Dedifferentiated amniotic fluid mesenchymal stem cell (primary cell): ENCODE results near the gene PLD1.

Experiments
- DNase-seq: peaks from one replicate; pipeline ENCODE4 v3.0.0-alpha.2; 2016; ENCODE audit errors: extremely low spot score

PLD1 gene

DNA sequence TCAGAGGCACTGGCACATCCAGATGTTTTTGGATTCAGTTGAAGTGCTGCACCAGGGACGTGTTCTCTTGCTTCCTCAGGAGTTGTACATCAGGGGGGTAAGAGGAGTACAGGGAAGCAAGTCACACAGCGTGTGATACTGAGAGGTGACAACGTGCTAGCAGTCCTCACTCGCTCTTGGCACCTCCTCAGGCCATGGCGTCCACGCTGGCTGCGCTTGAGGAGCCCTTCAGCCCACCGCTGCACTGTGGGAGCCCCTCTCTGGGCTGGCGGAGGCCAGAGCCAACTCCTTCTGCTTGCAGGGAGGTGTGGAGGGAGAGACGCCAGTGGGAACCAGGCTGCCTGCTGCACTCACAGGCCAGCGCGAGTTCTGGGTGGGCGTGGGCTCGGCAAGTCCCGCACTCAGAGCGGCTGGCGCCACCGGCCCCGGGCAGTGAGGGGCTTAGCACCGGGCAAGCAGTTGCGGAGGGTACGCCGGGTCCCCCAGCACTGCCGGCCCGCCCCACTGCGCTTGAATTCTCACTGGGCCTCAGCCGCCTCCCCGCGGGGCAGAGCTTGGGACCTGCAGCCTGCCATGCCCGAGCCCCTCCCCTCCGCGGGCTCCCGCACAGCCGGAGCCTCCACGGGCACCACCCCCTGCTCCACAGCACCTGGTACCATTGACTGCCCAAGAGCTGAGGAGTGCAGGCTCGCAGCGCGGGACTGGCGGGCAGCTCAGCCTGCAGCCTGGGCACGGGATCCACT lies 64.5 kb downstream of the PLD1 start:
- DNase-seq: no peak

DNA sequence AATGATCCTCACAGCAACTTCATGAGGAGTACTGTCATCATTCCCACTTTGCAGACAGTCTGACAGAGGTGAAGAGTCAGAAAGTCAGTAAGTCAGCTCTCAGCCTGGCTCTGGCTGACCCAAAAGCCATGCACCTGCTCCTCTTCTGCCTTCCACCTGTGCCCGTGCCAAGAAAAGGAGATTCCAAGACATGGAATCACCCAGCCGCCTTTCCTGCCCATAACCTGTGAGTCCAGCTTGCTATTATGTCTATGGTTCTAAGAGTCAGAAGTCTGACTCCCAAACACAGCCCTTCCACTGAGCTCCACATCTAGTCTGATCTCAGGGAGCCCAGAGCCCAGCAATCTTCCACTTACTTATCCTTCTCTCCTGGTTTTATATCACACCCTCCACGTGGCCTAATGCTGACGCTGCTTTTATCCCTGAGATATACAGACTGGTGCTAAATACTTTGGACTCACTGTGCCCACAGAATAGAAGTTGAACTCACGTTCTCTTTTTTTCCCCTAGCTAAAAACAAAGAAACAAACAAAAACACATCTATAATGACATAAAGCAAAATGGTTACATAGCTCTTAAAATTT lies 66.0 kb downstream of the PLD1 start:
- no peak for DNase-seq

DNA sequence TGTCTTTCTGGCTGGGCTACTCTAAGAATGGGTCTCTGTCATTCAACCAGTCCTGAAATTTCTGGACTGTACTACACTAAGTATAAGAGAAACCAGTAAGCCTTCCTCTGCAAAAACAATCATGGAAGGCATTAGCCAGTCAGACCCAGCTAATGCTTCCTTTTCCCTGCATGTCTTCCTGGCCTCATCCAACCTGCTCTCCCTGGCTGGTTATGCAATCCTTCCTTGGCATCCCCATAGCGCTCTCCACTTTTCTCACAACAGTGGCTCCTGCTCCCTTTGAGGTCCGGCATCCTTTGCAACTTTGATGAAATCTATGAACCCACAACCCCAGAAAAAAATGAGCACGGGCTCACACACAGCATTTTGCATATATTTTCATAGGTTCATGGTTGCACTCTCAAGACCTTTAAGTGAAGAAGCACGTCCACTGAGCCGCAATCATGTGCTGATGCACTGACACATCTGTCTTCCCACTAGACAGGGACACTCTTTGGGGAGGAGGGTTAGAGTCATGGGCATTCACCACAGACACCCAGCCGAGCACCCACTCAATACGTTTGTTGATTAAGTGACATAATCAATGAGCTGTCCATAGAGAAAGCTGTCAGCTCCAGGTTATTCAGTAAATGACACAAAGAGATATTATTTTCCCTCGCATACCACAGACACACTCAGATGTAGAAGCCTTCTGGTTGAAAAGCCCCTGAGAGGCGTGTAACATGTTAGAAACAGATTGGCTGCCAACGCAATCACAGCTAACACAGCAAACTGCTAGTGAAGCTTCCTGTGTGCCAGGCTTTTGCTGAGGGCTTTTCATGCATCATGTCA lies 66.7 kb downstream of the PLD1 start:
- DNase-seq: no peak

DNA sequence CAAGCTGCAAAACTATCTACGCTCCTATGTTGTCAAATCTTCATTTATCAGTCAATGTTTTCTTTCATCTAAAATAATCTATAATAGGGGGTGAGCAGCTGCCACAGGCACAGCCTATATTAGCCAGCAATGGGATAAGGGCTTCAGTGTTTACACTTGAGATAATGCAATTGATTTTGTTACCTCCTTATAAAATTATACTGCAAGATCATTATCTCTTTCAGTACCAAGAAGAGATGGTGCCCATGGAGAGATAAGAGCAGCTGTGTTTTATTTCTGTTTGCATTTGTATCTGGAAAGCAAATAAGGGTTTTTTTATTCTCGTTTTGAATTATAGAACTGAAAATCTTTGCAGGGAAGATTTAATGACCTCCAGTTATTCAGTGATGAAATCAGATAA lies 68.9 kb downstream of the PLD1 start:
- no peak for DNase-seq

DNA sequence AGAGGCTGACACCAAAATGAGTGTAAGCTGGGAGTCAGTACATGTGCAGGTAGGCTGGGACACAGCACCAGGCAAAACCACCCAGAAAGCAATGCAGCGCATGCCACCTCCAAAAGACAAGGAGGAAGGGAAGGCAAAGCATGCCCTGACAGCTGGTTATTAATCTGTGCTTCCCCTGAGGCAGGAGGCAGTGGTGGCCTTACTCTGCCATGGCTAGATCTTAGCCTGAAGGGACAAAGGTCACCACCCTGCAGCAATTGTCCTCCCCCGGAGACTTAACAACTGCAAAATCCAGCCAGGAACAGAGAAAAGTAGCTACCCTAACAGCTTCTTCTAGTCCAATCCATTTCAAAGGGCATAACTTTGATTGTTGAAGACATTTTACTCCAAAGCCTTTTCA lies 73.7 kb downstream of the PLD1 start:
- no peak for DNase-seq

DNA sequence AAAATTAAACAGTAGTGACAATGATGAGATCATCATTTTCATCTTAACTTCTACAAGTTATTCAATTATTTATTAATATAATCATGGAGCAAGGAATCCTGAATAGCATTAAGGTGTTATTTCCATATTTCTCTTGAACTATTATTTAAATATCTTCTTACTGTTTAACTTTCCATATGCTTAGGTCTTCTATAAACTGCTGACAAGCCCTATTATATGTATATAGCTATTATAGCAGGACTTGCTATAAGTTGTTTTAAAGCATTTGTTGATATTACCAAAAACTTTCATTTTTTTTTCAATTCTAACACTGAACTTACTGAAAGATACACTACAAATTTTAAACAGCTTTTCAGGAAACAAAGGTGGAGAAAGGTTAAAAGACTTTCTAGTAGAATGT lies 76.7 kb downstream of the PLD1 start:
- no peak for DNase-seq

DNA sequence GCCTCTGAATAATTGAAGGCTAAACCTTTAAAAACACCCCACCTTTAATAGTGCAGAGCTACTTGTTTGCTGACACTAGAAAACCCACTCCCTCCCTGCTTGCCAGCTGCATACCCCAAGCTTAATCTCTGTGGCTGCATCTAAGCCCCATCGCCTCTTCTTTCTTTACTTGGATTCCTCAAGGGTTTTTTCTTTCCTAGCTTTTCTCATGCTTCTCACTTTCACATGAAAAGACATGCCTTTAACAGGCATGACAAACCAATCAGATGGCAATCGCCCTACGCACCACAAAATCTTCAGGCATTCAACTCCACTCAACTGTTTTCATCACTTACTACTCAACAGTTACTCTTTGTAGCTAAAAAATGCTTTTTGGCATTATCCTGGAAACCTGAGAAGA lies 77.5 kb downstream of the PLD1 start:
- no peak for DNase-seq

DNA sequence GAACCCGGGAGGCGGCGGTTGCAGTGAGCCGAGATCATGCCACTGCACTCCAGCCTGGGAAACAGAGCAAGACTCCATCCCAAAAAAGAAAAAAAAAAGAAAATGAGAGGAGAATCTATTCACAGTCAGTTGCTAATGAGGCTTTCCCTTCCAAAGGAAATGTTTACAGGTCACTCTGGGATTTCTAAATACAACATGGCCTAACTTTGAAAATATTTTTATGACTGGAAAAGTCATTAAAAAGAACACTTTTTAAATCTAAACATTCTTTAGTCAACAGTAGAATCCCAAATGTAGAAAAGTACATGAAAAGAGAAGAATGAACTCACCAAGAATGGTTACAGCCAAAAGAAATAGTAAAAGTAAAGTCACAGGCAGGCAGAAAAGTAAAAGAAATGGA lies 78.6 kb downstream of the PLD1 start:
- no peak for DNase-seq

DNA sequence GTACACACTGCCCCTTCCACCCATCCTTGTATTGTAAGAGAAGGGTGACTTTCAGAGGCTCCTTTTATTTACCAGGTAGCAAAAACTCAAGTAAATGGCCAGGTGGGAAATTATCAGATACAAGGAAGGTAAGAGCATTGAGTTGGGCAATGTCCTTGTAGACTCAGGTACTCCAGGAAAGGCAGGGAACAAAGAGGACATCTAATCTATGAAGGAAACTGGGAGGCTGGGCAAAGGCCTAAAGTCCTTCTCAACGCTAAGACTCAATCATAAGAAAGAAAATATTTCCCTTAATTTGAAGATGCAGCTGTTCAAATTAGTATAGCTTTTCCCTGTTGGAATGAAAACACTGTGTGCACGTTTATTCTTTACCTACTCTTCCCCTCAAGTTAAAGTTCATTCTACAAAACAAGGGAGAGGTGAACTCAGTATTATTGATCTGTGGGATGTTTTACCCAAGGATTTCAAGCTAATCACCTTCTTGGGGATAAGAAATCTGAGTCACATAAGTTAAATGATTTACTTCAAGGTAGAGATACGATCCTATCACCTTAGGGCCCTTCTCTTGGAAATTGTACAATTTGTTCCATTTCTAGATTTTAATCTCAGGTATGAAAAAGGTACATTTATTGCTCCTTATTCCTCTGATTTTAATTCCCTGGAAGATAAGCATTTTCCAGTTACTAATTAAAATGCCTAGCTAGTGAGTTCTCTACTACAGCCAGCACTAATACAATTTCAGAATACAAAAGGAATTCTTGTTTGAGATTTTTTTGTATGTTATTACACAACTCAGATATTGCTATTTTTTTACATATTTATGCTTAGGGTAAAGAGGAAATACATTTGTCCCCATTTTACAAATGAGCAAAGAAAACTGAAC lies 80.6 kb downstream of the PLD1 start:
- no peak for DNase-seq

DNA sequence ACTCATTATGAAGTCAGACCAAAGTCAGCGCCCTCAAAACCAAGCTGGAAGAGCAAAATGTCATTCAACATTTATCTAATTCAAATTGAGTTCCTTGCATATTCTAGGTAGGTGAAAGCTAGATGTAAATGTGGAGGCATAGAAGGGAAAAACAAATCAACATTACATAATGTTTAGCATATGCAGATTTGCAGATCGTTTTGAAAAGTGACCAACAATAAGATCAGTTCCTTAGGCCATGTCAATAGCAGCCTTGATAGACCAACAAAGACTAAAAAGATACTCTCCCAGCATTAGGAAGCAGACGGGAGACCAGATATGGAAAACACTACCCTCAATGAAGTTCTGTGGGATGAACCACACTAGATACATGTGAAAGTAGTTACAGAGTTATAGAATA lies 83.0 kb downstream of the PLD1 start:
- DNase-seq: no peak

DNA sequence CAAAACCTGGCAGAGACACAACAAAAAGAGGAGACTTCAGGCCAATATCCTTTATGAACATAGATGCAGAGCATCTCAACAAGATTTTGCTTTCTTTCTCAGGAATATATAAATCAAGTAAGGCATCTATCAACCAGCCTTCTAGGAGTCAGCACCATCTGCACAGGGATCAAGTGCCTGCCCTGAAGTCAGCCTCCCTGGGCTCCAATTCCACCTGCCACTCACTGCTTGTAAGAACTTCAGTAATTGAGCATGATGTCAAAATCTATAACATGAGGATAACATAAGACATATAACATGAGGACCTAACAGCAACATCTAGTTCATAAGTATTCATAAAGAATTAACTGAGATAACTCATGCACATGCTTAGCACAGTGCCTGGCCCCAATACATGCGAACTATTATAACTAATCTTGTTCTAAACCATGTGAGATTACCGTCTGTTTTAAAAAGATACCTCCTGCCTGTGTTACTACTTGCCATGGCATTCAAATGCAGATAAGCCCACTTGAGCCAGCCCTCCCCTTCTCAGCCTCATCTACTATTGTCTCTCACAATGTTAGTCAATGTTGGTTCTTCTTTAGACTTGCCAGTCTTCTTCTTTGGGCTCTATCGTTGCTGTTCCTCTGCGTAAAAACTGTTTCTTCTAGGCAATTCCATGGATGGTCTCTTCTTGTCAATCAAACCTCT lies 91.6 kb downstream of the PLD1 start:
- DNase-seq: no peak

DNA sequence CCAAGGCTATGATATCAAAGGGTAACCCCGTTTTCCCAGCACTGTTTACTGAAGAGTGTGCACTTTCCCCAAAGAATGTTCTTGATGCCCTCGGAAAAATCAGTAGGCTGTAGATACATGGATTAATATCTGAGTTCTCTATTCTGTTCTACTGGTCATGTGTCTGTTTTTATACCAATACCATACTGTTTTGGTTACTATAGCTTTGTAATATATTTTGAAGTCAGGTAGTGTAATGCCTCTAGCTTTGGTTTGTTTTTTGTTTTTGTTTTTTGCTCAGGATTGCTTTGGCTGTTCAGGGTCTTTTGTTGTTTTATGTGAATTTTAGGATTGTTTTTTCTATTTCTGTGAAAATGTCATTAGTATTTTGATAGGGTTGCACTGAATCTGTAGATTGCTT lies 95.1 kb downstream of the PLD1 start:
- no peak for DNase-seq

DNA sequence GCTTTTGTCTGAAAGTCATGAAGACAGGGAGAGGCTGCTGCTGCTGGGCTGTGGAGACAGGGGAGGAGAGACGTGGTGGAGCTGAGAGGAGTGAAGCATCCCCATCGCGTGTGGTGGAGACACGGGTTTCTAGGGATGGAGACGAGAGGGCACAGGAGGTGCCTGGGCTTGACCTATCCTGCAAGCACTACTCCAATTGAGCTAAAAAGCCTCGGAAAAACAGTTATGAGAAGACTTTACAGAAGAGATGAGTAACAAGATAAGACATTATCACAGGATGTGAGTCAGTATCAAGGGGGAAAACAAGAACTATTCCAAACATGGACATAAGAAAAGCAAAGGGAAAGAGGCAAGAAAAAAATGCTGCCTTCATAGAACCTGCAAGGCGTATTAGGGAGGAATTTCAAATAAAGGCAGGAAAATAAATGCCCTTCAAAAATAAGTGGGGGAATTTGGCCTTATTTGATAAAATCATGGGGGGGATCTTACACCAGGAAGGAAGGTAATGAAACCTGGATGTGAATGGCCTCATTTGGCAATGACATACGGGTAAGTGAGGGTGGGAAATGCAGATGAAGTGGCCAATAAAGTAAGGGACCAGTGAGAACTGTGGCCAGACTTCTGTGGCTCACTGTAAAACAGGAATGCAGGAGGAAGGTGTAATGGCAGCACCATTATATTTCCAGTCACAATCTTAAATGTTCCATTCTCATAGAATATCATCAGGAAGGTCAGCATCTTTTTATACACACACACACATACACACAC lies 97.9 kb downstream of the PLD1 start:
- no peak for DNase-seq

DNA sequence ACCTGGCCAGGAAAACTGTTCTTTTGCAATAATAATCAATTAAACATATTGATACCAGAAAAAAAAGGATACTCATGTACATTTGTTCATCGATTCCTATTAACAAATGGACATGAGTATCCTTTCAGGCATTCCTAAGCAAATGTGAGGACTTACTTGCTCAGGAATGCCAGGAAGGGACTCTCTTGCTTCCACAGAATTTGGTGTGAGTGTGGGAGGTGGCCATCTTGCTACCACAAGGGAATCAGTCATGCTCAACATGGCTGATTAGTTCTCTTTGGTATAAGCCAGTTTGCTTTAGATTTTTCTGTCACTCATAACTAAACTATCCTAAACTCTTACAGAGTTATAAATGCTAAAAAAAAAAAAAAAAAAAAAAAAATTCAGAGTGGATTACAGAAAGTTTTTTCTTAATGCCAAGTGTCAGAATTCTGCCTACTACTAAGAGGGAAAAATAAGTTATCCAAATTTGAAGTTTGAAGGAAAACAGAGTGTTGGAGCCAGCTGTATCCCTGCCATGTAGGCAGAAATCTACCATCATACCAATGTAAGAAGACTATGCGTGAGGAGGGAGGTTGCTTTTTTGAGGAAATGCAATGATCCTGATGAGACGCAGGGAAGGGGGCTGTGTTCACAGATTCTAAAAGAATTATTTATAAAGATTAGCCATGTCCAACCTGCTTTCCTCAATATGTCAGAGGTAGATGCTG lies 98.7 kb downstream of the PLD1 start:
- DNase-seq: no peak

DNA sequence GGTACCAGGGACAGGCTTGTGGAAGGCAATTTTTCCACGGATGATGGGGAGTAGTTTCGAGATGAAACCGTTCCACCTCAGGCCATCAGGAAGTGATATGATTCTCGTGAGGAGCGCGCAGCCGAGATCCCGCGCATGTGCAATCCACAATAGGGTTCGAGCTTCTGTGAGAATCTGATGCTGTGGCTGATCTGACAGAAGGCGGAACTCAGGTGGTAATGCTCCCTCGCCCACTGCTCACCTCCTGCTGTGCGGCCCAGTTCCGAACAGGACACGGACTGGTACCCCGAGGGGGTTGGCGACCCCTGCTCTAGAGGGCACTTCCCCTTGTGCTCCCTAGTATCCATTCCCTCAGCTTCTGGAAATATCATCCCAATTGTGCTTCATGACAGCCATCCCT lies 99.9 kb downstream of the PLD1 start:
- no peak for DNase-seq

DNA sequence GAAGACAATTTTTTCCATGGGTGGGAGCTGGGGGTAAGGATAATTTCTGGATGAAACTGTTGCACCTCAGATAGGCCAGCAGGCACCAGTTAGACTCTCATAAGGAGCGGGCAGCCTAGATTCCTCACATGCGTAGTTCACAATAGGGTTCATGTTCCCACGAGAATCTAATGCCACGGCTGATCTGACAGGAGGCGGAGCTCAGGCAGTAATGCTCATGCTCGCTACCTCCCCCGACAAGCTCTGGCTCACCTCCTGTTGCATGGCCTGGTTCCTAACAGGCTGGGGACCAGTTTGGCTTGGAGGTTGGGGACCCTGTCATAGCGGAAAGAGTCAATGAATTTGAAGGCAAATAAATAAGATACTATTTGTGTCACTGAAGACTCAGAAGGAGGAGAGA lies 105.5 kb downstream of the PLD1 start:
- no peak for DNase-seq

DNA sequence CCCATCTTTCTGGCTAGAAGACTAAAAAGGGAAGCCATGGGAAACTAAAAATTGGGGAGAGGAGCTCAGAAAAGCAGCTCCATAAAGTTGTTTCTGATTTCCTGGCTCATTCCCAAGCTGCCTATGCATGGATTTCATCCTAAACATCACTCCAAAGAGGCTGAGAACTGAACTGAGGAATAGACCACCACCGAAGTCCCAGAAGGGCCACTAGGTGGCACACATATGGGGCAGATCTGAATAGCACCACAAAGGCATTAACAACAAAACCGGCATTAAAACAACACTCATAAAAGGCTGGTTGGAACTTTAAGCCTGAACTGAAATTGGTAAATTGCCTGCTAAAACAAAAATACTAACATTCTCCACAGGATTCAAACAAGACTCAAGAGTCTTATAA lies 106.3 kb downstream of the PLD1 start:
- DNase-seq: no peak

DNA sequence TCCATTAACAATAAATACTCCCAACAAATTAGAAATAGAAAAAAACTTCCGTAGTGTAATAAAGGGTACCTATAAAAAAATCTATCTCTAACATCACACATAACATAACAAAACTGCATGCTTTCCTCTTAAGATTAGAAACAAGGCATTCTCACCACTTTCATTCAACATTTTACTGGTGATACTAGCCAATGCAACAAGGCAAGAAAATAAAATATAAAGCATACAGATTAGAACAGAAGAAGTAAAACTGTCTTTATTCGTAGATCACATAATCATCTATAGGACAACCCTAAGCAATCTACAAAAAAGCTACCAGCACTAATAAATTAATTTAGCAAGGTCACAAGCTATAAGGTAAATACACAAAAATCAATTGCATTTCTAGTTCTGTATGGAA lies 107.1 kb downstream of the PLD1 start:
- no peak for DNase-seq

DNA sequence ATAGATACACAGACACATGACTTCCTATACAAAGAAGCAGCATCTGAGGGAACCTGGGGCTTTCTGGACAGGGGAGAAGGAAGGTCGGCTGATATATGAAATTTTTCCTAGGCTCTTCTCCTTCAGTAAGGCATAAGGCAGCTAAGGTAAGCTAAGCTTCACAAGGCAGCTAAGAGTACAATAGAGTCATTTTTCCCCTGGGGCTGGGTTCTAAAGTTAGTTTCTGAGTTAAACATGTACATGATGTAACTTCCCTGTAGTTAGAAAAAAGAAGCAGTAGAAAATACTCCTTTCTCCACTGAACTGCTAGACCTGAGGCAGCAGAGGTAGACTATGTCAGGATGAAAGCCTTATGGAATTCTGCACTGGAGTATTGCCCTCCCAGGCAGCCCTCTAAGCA lies 109.6 kb downstream of the PLD1 start:
- no peak for DNase-seq

DNA sequence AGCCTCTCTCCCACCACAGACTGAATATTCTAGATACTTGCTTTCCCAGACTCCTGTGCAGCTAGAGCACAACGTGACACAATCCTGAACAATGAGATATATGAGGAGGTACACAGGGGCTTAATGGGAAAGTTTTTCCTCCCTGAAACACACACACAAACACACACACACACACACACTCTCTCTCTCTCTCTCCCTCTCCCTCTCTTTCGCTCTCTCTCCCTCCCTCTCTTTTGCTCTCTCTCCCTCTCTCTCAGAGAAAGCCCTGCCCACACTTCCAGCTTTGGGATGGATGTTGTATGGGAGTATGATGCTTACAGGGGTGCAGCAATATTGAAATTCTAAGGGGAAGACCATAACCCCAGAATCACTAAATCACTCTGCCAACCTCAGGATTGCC lies 110.1 kb downstream of the PLD1 start:
- no peak for DNase-seq
